ENCODE results near the gene ABCC1. TPM values are rescaled to one million over a fixed set of nuclear protein-coding genes. Genes with fewer than 3 reads are reported as not detected.
"Not testable (repeated sequence)": the region's sequence is repeated elsewhere in the genome, so short reads cannot be mapped to it uniquely, and the experiment has no call there.

ABCC1 gene
- total and polyA plus RNA-seq, 3 donors from 2014 or later, result 54.7 to 90.6 (median 88.0) TPM

- TF ChIP-seq CTCF (IDR thresholded peaks at IDR 0.05) (no peak), POLR2A (IDR thresholded peaks at IDR 0.05) (no peak)
- 78 to 82% methylated on average over 5 of the region's 5 CpGs for WGBS, 2 donors
- H3K27ac ChIP-seq, result no peak overlapping the region
- no peaks in the 10 kb centered on the region for H3K27me3 ChIP-seq
- no peaks in the 10 kb centered on the region for H3K4me1 ChIP-seq
- DNase-seq, result no peak
- no peaks in the 10 kb centered on the region for H3K36me3 ChIP-seq (ENCODE audit: low read depth, missing control alignments)
- intact Hi-C loops (cut with DNase I; ENCODE audit: low total_unique reads), result no loop called here
- no peaks in the 10 kb centered on the region for H3K9me3 ChIP-seq
- H3K4me3 ChIP-seq, result no peak overlapping the region
Measured at GRCh38 chr16:15915555-15916081, 33.8 kb upstream of the ABCC1 start.

GRCh38 chr16:15916323-15916722 is 33.1 kb upstream of the ABCC1 start:
- 90 to 94% methylated on average over 8 of the region's 8 CpGs for WGBS, 2 donors
- Histone ChIP-seq H3K9me3 (no peaks in the 10 kb centered on the region), H3K36me3 (ENCODE audit: low read depth, missing control alignments) (no peaks in the 10 kb centered on the region), H3K27me3 (no peaks in the 10 kb centered on the region), H3K27ac (no peak overlapping the region), H3K4me3 (no peak overlapping the region), H3K4me1 (no peaks in the 10 kb centered on the region)
- no peak for DNase-seq
- TF ChIP-seq POLR2A (IDR thresholded peaks at IDR 0.05) (no peak), CTCF (IDR thresholded peaks at IDR 0.05) (no peak)
- intact Hi-C loops (cut with DNase I; ENCODE audit: low total_unique reads), result no loop called here

- H3K4me1 ChIP-seq; H3K27ac ChIP-seq; H3K27me3 ChIP-seq; H3K36me3 ChIP-seq (ENCODE audit: low read depth, missing control alignments); H3K4me3 ChIP-seq; intact Hi-C loops (cut with DNase I; ENCODE audit: low total_unique reads); DNase-seq; H3K9me3 ChIP-seq: not testable (repeated sequence)
- 82 to 83% methylated on average over 3 of the region's 3 CpGs for WGBS, 2 donors
Measured at GRCh38 chr16:15918314-15918713, 31.1 kb upstream of the ABCC1 start.

GRCh38 chr16:15919331-15919730 is 30.1 kb upstream of the ABCC1 start:
- H3K9me3 ChIP-seq, result no peaks in the 10 kb centered on the region
- intact Hi-C loops (cut with DNase I; ENCODE audit: low total_unique reads), result no loop called here
- H3K36me3 ChIP-seq (ENCODE audit: low read depth, missing control alignments), result no peaks in the 10 kb centered on the region
- 95% methylated on average over 6 of the region's 6 CpGs for WGBS, 2 donors
- no peaks in the 10 kb centered on the region for H3K4me1 ChIP-seq
- no peak for DNase-seq
- TF ChIP-seq CTCF (IDR thresholded peaks at IDR 0.05) (no peak), POLR2A (IDR thresholded peaks at IDR 0.05) (no peak)
- H3K4me3 ChIP-seq, result no peak overlapping the region
- no peak overlapping the region for H3K27ac ChIP-seq
- H3K27me3 ChIP-seq, result no peaks in the 10 kb centered on the region

- no peak overlapping the region for H3K27ac ChIP-seq
- H3K9me3 ChIP-seq, result no peaks in the 10 kb centered on the region
- intact Hi-C loops (cut with DNase I; ENCODE audit: low total_unique reads), result no loop called here
- WGBS, 2 donors, result 89 to 93% methylated on average over 12 to 13 of the region's 13 CpGs
- TF ChIP-seq CTCF (IDR thresholded peaks at IDR 0.05) (no peak), POLR2A (IDR thresholded peaks at IDR 0.05) (no peak)
- H3K4me3 ChIP-seq, result no peak overlapping the region
- H3K4me1 ChIP-seq, result no peaks in the 10 kb centered on the region
- no peaks in the 10 kb centered on the region for H3K27me3 ChIP-seq
- H3K36me3 ChIP-seq (ENCODE audit: low read depth, missing control alignments), result no peaks in the 10 kb centered on the region
- no peak for DNase-seq
Measured at GRCh38 chr16:15924996-15925395, 24.4 kb upstream of the ABCC1 start.
